HG03565 (cell line): ENCODE results near the gene FAU.
"Not testable (repeated sequence)": the region's sequence is repeated elsewhere in the genome, so short reads cannot be mapped to it uniquely, and the experiment has no call there.

Source experiments
- ATAC-seq: cut with Tn5 transposase; IDR thresholded peaks from one replicate; pipeline ENCODE4 v1.9.1; 2021; ENCODE audit warnings: mild to moderate bottlenecking, moderate library complexity; ENCODE audit not compliant: unreplicated experiment

FAU gene

DNA sequence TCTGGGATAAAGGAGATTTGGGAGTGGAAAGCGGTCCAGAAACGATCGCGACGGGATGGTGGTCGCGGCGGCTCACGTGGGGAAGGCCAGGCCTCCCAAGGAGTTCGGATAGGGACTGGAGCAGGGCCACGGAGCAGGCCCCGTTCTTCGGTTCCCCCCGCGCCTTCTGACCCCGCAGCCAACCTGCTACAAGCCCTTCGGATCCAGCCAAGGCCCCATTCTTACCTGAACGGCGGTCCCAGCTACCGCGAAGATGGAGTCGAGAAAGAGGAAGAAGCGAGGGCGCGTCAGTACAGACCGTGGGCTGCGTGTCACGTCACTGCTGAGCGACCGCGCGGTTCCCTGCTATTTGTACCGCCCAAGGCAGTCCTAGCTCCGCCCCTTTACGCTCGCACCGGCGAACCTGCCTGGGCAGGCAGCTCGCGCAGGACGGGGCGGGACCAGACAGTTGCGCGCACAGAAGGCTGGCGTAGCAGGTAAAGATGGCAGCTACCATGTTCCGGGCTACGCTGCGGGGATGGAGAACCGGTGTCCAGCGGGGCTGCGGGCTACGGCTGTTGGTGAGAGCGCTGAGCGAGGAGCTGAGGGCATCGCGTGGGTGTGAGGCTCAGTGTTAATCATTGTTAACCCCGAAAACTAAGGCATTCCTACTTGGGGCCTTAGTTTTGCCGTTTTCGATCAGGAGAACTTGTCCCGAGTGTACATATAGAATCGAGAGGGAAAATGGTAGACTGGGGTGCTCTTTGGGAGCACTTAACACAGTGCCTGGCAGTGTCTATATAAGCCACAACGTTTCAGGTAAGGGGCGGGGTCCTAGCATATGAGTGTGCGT lies at the start of gene FAU, which contains the start of gene MRPL49:
Gene FAU (minus strand): TSS at position 270 of the 832 bp plus-strand sequence. CDS start 321 bp downstream, outside the sequence.
Gene MRPL49 (plus strand): TSS at position 457 of the 832 bp plus-strand sequence. CDS start 26 bp downstream, at position 483.
- peak; percentile 59 for ATAC-seq

DNA sequence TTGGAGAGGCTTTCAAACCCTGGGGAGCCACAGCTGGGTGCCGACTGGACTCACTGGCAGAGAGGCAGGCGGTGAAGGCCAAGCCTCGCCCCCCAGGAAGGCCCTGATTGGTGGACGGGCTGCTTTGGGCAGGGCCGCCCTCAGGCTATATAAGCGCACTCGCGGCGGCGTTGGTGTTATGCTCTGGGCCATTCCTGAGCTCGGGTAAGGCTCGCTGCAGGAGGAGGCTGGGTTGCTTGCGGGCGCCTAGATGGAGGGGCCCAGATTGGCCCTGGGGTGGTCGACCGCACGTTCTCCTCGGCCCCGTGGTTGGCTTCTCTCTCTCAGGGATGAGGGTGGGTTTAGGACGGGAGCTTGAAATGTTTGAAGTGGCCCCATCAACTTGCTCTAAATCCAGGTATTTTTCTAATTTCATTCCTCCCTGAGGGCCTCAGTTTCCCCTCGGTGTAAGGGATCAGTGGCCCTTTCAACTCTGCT lies 48.2 kb upstream of the FAU start, which contains the start of gene SPDYC:
Gene SPDYC (plus strand): TSS at position 176 of the 477 bp plus-strand sequence. CDS start 1,125 bp downstream, outside the sequence.
- no peak for ATAC-seq

DNA sequence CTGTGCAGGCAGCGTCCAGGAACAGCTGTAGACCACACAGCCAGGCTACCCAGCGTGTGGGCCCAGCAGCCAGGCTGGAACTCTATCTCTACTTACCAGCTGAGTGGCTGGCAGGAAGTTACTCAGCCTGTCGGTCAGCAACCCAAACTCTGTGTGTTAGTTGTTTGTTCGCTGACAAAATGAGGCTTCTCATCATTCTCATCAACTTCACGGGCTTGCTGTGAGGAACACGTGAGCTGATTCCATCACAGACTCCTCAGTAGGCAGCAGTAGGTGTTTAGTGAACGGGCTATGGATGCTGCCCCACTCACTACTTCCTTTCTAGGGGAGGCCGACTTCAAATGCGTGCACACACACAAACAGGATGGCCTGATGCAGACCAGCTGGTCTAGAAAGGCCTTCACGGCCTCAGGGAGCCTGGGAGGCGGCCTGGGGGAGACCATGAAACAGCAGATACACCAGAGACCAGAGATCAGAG lies 47.3 kb upstream of the FAU start:
- ATAC-seq, result no peak

DNA sequence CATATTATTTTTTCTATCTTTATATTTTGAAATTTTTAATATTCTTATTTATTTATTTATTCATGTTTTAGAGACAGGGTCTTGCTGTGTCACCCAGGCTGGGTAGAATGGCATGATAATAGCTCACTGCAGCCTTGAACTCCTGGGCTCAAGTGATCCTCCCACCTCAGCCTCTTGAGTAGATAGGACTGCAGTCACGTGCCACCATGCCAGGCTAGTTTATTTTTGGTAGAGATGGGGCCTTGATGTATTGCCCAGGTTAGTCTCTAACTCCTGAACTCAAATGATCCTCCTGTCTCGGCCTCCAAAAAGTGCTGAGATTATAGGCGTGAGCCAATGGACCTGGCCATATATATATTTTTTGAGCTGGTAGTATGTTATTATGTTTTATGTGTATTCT lies 45.7 kb upstream of the FAU start:
- ATAC-seq, result no peak

DNA sequence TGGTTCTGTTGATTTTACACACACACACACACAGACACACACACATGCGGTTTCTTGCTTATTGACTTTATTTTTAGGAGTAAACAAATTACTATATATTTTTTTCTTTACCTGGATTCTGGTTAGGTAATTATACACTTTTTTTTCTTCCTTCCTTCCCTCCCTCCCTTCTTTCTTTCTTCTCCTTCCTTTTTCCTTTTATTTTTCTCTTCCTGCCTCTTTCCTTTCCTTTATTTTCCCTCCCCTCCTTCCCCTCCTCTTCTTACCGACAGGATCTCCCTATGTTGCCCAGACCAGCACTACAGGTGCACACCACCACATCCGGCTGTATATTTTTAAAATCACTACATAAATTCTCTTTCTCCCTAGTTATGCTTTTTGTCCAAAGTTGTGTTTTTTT lies 45.0 kb upstream of the FAU start:
- no peak for ATAC-seq

DNA sequence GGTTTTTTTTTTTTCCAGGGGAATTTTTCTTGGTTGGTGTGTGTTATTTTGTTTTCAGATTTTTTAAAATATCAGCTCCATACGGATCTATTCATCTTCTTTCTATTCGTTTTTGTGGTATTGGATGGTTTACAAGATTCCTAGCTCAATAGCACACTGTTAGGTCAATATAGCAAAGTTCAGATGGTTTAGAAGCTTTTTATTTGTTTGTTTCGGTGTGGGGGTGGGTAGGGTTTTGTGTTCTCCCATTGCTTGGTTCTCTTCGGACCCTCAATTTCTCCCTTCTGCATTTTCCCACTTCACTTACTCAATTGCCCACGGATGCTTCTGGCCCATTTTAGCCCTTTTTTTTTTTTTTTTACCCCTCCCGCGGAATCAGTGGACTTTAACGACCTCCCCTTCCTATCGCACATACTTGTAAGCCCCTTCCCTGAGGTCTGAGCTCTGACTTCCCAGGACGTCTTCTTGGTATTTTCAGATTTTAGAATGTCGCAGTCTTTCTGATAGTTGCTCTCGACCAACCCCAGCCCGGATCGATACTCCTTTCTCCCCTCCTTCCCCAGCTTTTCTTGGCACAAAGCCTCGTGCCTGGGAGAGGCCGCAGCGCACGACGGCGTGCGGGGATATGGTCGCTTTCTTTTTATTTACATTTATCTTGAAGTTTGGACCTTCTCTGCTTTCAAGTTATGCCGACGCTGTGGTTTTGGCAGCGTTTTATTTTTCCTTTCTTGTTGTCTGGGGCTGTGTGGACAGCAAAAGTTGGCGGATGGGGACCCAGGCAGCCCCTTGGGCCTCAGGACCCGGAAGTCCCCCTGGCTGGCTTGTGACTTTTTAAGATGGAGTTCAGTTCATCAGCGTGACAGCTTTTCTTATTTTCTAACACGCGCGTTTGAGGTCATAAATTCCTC lies 43.7 kb upstream of the FAU start:
- ATAC-seq, result no peak

DNA sequence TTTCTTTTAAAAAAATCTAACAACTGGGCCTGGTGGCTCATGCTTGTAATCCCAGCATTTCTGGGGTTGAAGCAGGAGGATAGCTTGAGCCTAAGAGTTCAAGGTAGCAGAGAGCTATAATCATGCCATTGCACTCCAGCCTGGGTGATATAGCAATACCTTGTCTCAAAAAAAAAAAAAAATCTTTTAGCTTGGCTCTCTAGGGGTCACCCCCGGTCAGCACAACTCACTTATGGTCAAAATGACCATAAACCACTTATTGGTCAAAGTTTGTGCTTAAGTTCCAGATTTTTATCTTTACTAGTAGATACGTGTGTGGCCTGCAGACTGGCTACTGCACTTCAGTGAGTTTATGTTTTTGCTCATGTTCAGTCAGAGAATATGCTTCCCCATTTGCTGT lies 41.8 kb upstream of the FAU start:
- no peak for ATAC-seq

DNA sequence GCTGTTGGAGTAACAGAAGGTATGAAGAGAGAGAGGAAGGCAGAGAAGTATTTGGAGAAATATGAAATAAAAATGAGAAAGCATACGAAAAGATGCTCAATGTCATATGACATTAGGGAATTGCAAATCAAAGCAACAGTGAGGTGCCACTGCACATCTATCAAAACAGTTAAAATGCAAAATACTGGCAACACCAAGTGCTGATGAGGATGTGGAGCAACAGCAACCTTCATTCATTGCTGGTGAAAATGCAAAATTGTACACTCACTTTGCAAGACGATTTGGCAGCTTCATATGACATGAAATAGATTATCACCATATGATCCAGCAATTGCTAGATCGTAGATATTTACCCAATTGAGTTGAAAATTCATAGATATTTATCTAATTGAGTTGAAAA lies 38.7 kb upstream of the FAU start:
- no peak for ATAC-seq

DNA sequence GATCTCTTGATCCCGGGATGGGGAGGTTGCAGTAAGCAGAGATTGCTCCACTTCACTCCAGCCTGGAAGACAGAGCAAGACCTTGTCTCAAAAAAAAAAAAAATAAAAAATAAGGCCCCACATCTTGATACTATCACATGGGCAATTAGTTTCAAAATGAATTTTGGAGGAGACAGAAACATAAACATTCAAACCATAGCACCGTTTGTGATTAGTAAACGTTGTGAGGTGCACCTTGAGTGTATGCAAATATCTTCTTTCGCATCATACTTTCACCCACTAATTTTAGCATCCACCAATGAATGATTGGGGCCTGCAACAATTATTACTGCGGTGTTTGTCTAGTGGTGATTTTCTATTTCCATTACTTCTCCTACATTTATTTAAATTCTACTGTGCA lies 37.1 kb upstream of the FAU start:
- ATAC-seq, result peak; percentile 56

DNA sequence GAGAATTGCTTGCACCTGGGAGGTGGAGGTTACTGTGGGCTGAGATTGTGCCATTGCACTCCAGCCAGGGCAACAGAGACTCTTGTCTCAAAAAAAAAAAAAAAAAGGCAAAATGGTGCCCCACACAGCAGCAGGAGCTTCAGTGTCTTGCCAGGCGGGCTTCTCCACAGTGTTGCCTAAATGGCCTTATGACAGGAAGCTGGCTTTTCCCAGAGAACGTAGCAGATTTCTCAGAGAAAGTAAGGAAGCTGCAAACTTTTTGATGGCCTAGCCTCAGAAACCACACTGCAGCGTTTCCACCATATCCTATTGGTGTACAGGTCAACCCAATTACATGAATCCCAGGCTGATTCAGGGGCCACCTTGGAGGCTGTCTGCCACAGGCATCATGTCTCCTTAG lies 35.4 kb upstream of the FAU start:
- ATAC-seq, result no peak

DNA sequence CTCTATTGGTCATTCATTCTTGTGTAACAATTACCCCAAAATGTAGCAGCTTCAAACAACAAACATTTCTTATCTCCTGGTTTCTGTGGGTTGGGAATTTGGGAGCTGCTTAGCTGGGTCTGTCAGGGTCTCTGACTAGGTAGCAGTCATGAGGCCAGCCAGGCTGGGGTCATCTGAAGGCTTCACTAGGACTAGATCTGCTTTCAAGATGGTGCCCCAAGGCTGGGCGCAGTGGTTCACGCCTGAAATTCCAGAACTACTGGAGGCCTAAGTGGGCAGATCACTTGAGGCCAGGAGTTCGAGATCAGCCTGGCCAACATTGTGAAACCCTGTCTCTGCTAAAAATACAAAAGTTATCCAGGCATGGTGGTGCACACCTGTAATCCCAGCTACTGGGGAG lies 35.0 kb upstream of the FAU start:
- ATAC-seq, result no peak

DNA sequence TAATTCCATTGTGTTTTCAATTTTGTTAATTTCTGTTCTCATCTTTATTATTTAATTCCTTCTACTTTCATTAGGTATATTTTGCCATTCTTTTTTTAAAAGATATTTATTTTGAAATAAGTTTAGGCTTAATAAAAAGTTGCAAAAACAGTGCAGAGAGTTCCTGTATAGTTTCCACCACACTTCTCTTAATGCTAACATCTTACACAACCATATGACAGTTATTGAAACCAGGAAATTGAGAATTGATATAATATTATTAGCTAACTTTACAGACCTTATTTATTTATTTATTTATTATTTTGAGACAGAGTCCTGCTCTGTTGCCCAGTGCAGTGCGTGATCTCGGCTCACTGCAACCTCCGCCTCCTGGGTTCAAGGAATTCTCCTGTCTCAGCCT lies 34.3 kb upstream of the FAU start:
- ATAC-seq, result no peak

DNA sequence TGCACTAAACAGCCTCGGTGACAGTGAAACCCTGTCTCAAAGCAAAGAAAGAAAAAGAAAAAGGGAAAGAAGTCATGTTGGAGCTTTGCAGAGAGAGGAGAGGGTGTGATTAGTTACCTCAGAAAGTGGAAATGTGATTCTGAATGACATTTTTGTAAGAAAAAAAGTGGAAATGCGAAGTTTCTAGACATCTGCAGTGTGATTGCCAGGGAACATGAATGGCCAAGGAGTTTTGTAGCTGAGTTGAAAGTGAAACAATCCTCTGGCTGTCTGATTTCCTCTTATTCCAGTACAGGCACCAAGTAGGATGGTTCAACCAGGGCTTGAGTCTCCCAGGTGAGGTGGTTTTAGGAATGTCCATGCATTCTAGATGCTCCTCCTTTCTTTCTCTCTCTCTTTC lies 30.2 kb upstream of the FAU start:
- no peak for ATAC-seq

DNA sequence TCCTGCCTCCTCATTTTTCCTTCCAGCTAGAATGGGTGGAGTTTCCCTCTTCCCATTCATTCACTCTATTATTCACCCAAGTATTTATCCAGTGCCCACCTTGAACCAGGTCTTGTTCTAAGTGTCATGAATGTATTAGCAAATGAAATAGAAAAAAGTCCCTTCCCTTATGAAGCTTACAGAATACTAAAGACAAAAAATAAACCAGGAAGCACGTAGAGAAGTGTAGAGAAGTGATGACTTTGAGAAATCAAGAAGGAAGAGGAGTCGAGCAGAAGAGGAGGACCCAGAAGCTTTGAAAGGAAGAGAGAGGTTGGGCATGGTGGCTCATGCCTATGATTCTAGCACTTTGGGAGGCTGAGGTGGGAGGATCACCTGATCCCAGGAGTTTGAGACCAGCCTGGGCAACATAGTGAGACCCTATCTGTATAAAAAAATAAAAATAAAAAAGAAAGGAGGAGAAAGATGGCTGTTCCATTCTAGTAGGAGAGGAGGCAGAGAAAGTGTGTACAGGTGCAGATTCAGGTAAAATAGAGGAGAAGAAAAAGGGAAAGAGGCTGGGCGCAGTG lies 29.5 kb upstream of the FAU start:
- no peak for ATAC-seq

DNA sequence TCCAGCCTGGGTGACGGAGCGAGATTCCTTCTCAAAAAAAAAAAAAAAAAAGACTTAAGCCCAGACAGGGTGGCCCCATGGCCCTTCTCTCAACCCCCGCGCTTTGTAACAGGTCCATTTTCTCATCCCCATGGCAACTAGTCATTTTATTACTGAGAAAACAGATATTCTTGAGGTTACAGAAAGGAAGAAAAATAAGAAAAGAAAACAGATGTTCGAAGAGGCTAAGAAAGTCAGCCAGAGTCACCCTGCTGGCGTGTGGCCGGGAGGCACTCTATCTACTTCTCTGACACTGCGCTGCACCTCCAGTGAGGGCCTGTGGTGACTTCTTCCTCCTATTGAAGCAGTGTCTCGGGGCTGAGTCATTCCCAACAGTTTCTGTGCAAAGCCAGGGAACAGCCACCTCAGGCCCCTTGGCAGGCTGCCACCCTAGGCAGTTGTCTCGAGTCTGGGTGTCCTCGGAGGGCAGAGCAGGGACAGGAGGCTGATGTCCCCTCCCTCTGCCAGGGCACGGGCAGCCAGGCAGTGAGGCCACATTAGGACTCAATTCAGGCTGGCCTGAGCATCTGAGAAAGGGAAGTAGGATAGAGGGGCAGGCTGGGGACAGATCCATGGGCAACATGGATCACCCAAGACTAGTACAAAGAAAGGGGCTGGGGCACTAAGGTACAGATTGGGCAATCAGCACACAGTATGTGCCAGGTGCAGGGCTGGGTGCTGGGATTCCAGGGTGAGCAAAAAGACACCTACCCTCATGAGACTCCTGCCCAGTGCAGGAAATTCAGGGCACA lies 28.8 kb upstream of the FAU start:
- ATAC-seq, result no peak

DNA sequence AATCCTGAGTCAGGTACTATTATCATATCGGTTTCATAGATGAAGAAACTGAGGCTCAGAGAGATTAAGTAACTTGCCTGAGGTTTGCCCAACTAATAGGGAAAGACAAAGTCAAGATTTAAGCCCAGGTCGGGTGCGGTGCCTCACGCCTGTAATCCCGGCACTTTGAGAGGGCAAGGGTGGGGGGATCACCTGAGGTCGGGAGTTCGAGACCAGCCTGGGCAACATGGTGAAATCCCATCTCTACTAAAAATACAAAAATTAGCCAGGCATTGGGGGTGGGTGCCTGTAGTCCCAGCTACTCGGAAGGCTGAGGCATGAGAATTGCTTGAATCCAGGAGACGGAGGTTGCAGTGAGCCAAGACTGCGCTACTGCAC lies 28.2 kb upstream of the FAU start:
- ATAC-seq, result not testable (repeated sequence)

DNA sequence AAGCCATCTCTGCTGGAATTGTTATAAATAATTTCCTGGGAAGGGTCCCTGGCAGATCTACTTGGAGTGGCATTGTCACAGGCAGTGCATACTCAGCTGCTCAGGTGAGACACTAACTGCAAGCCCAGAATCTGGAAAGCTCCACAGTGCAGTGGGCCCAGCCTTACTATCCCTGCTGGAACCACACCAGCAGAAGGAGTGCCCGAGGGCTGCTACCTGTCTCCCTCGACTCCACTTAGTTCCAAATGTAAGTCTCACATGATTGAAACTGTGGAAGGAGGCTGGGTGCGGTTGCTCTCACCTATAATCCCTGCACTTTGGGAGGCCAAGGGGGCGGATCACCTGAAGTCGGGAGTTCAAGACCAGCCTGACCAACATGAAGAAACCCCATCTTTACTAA lies 26.7 kb upstream of the FAU start:
- no peak for ATAC-seq

DNA sequence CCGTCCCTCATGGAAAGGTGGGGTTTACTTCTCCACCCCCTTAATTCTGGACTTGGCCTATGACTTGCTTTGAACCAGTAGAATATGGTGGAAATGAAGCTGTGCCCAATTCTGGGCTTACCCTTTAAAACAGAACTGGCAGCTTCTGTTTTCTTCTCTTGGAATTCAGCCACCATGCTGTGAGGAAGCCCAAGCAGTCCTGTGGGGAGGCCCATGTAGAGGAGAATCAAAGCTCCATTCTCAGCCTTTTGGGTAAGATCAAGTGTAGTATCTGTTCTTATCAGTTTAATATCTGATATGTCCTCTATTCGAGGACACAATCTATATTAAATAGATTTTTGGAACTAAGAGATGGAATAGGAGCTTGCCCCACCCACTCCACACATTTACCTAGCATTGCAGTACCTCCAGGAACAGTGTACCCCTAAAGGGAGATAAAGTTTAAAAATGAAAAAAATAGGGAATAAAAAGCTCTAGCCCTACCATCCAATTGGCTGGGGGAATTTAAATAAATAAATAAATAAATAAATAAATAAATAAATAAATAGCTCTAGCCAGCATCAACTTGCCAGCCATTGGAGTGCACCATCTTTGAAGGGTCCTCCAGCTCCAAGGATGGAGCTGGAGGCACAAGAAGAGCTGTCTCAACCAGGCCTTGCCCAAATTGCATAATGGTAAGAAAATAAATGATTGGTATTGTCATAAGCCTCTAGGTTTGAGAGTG lies 25.6 kb upstream of the FAU start:
- ATAC-seq, result no peak

DNA sequence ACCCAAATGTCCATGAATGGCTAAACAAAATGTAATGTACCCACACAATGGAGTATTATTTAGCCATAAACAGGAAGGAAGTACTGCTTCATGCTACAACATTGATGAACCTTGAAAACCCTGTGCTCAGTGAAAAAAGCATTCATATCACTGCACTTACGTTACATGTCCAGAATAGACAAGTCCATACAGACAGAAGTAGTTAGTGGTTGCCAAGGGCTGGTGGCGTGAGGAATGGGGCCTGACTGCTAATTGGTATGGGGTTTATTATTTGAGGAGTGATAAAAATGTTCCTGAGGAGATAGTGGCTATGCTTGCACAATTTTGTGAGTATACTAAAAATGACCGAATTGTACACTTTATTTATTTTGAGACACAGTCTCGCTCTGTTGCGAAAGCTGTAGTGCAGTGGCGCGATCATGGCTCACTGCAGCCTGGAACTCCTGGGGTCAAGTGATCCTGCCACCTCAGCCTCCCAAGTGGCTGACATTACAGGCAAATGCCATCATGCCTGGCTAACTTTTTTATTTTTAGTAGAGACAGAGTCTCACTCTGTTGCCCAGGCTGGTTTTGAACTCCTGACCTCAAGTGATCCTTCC lies 20.1 kb upstream of the FAU start:
- ATAC-seq, result no peak
